GM12878 (cell line): ENCODE results near the gene COQ9. TPM values are rescaled to one million over a fixed set of nuclear protein-coding genes. Genes with fewer than 3 reads are reported as not detected.

ENCODE experiments used
- ATAC-seq: fragments of 200-7000 bp; cut with Tn5 transposase; 3 replicates; pipeline ENCODE4 v1.9.1; 2020; ENCODE audit warnings: mild to moderate bottlenecking, moderate library complexity
- BruUV-seq: library from RNA; stranded (reverse); fragments of 400-500 nt; replicated peaks from 2 replicates; lab custom pipeline; 2021; lab: Mats Ljungman, UMichigan
- CTCF ChIA-PET: fragments of 300-600 bp; sonication (Branson Sonifier 250); formaldehyde crosslinking; extraction: SDS; loops from one replicate; lab custom pipeline; 2021; ENCODE audit warnings: inconsistent platforms; lab: Yijun Ruan, JAX
- POLR2A ChIA-PET: fragments of 350-600 bp; formaldehyde crosslinking; extraction: SDS; loops from one replicate; lab custom pipeline; 2021; ENCODE audit warnings: inconsistent platforms; lab: Charles Lee
- RAD21 ChIA-PET: fragments of 300-600 bp; sonication (Branson Sonifier 250); formaldehyde crosslinking; loops from one replicate; lab custom pipeline; 2023; ENCODE audit warnings: antibody characterized with exemption; ENCODE audit not compliant: unreplicated experiment; lab: Charles Lee
- SMC1A ChIA-PET: fragments of 300-600 bp; sonication (Branson Sonifier 250); formaldehyde crosslinking; loops from one replicate; lab custom pipeline; 2023; ENCODE audit not compliant: unreplicated experiment, uncharacterized antibody; lab: Charles Lee
- DNase-seq: peaks from one replicate; pipeline ENCODE4 v3.0.0-alpha.2; 2011; ENCODE audit warnings: low read depth, low spot score
- FAIRE-seq: peaks from 3 replicates; lab custom pipeline; 2011; peaks lifted over from hg19 to GRCh38; lab: Jason Lieb, UNC
- H2AFZ ChIP-seq: 2 replicates; pipeline ENCODE4 v1.6.0; 2011; ENCODE audit warnings: low read depth, low read length, control low read depth; ENCODE audit not compliant: control insufficient read depth
- H3K27ac ChIP-seq: 2 replicates; pipeline ENCODE4 v1.5.1; 2011; ENCODE audit warnings: control low read depth; ENCODE audit not compliant: control insufficient read depth, insufficient read depth
- H3K27me3 ChIP-seq, 2 experiments: replicated peaks in 1 of 2; 2 replicates each; pipeline versions ENCODE4 v1.6.0 to v1.6.1; 2011; ENCODE audit warnings: low read length in 1 of 2; ENCODE audit not compliant: control insufficient read depth in 2 of 2, insufficient read depth in 2 of 2
- H3K36me3 ChIP-seq, 2 experiments: 2 replicates each; pipeline ENCODE4 v1.5.1; 2011; ENCODE audit warnings: low read length in 1 of 2; ENCODE audit not compliant: control insufficient read depth in 2 of 2, insufficient read depth in 2 of 2
- H3K4me1 ChIP-seq: 2 replicates; pipeline ENCODE4 v1.6.1; 2011; ENCODE audit warnings: mild to moderate bottlenecking, low read length, moderate library complexity, mixed read lengths; ENCODE audit not compliant: control insufficient read depth, insufficient read depth
- H3K4me2 ChIP-seq: 2 replicates; pipeline ENCODE4 v1.6.0; 2011; ENCODE audit warnings: control low read depth; ENCODE audit not compliant: control insufficient read depth, insufficient read depth
- H3K4me3 ChIP-seq: fragments of 200-600 bp; sonication (generic); 2 replicates; pipeline ENCODE4 v1.5.1; 2016
- H3K79me2 ChIP-seq: 2 replicates; pipeline ENCODE4 v1.6.0; 2011; ENCODE audit warnings: low read length; ENCODE audit not compliant: control insufficient read depth, insufficient read depth
- H3K9ac ChIP-seq: 2 replicates; pipeline ENCODE4 v1.8.0; 2011; ENCODE audit warnings: low read length, control low read depth, mixed read lengths; ENCODE audit not compliant: control insufficient read depth, insufficient read depth
- H3K9me3 ChIP-seq: replicated peaks from 3 replicates; pipeline ENCODE4 v1.5.1; 2011; ENCODE audit warnings: mild to moderate bottlenecking, low read length; ENCODE audit not compliant: control insufficient read depth, insufficient read depth
- H4K20me1 ChIP-seq: 2 replicates; pipeline ENCODE4 v1.6.0; 2011; ENCODE audit not compliant: control insufficient read depth, insufficient read depth
- ATF3 ChIP-seq: IDR thresholded peaks from 2 replicates; pipeline ENCODE4 v1.6.1; 2011; ENCODE audit warnings: low read depth, mild to moderate bottlenecking, low read length, moderate library complexity, borderline replicate concordance; ENCODE audit errors: extremely low read depth
- EED ChIP-seq: sonication (generic); IDR thresholded peaks from 2 replicates; pipeline ENCODE4 v1.6.1; 2016; ENCODE audit warnings: antibody characterized with exemption, low read depth
- EGR1 ChIP-seq, 2 experiments: IDR thresholded peaks; 1 replicate in 1 of 2; 2 replicates in 1 of 2; pipeline ENCODE4 v1.6.1; 2011 to 2012; ENCODE audit warnings: low read depth in 2 of 2, low read length in 2 of 2, borderline replicate concordance in 1 of 2, mild to moderate bottlenecking in 1 of 2, moderate library complexity in 1 of 2
- ELK1 ChIP-seq: IDR thresholded peaks from 2 replicates; pipeline ENCODE4 v1.6.1; 2012; ENCODE audit warnings: low read depth, low read length, improper control_type of control experiment
- HDGF ChIP-seq: fragments of 450-650 bp; IDR thresholded peaks from 2 replicates; pipeline ENCODE4 v1.6.1; 2016; ENCODE audit warnings: antibody characterized with exemption
- IRF4 ChIP-seq: IDR thresholded peaks from 2 replicates; pipeline ENCODE4 v1.6.1; 2011; ENCODE audit warnings: low read depth, low read length
- IRF5 ChIP-seq: fragments of 450-650 bp; IDR thresholded peaks from 2 replicates; pipeline ENCODE4 v1.6.1; 2017; ENCODE audit warnings: borderline replicate concordance
- JUNB ChIP-seq: IDR thresholded peaks from 2 replicates; pipeline ENCODE4 v1.6.1; 2016; ENCODE audit warnings: antibody characterized with exemption, mild to moderate bottlenecking
- JUND ChIP-seq: IDR thresholded peaks from 2 replicates; pipeline ENCODE4 v1.6.1; 2012; ENCODE audit warnings: low read depth, mild to moderate bottlenecking, low read length, improper control_type of control experiment, moderate library complexity
- MAX ChIP-seq: IDR thresholded peaks from 2 replicates; pipeline ENCODE4 v1.6.1; 2012; ENCODE audit warnings: low read depth, low read length, improper control_type of control experiment
- NR2C1 ChIP-seq: fragments of 450-650 bp; IDR thresholded peaks from 2 replicates; pipeline ENCODE4 v1.6.1; 2017; ENCODE audit warnings: antibody characterized with exemption, mild to moderate bottlenecking, moderate library complexity
- PKNOX1 ChIP-seq: fragments of 450-650 bp; IDR thresholded peaks from 2 replicates; pipeline ENCODE4 v1.6.1; 2016; ENCODE audit warnings: mild to moderate bottlenecking
- RELB ChIP-seq: fragments of 450-650 bp; IDR thresholded peaks from 2 replicates; pipeline ENCODE4 v1.6.1; 2017; ENCODE audit warnings: low read depth, mild to moderate bottlenecking, moderate library complexity
- SMC3 ChIP-seq: IDR thresholded peaks from 2 replicates; pipeline ENCODE4 v1.6.1; 2011; ENCODE audit warnings: low read length, improper control_type of control experiment, borderline replicate concordance
- STAT1 ChIP-seq: fragments of 450-650 bp; conservative IDR thresholded peaks from 2 replicates; pipeline ENCODE4 v1.6.1; 2014; ENCODE audit warnings: antibody characterized with exemption, mild to moderate bottlenecking
- TBL1XR1 ChIP-seq: IDR thresholded peaks from 2 replicates; pipeline ENCODE4 v1.6.1; 2012; ENCODE audit warnings: low read depth, low read length, improper control_type of control experiment
- TCF12 ChIP-seq: IDR thresholded peaks from 2 replicates; pipeline ENCODE4 v1.6.1; 2011; ENCODE audit warnings: low read depth, mild to moderate bottlenecking, low read length
- WGBS: methylation state at CpG from one replicate; pipeline ENCODE4 v1.1.6; 2016; ENCODE audit warnings: low lambda C conversion rate; ENCODE audit not compliant: insufficient replicate concordance, insufficient coverage; ENCODE audit errors: missing lambda C conversion rate; 5-methylcytosine and 5-hydroxymethylcytosine counted together
- in situ Hi-C: fragments of 300-500 bp; cut with MboI; formaldehyde crosslinking; loops from 9 replicates; pipeline ENCODE4 v1.14.3; 2018; ENCODE audit warnings: mixed read lengths
- intact Hi-C: fragments of 100-400 bp; cut with micrococcal nuclease; formaldehyde crosslinking; loops from one replicate; pipeline ENCODE4 v1.14.2; 2022; ENCODE audit not compliant: unreplicated experiment
- polyA plus RNA-seq, 11 experiments: library from polyadenylated mRNA; depleted of rRNA in 4 of 11; unstranded in 6 of 11; stranded (reverse) in 5 of 11; fragments of >200 nt; fragmentation: Nextera tagmentation in 4 of 11; fragmentation: Illumina TruSeq in 1 of 11; extraction: Ambion mirVana in 4 of 11; extraction: Trizol in 1 of 11; gene quantifications; 1 replicate in 1 of 11; 2 replicates in 10 of 11; pipeline versions ENCODE4 v1.2.1 to v1.2.3, GENCODE V29; 2011 to 2016; ENCODE audit warnings: inconsistent platforms in 2 of 11, missing spikeins in 2 of 11, low read depth in 1 of 11
- total RNA-seq, 4 experiments: library from RNA; depleted of rRNA in 3 of 4; stranded (reverse); fragments of >200 nt in 3 of 4; fragmentation: Illumina TruSeq in 1 of 4; extraction: Trizol in 1 of 4; gene quantifications; 2 replicates each; pipeline versions ENCODE4 v1.2.1 to v1.2.3, GENCODE V29; 2013 to 2021

The COQ9 gene
- total and polyA plus RNA-seq, 10 of the 15 experiments (the other 5 are each of a cell fraction or from before 2014, with no cell fraction given), result 24.1 to 79.7 (median 50.1) TPM

GRCh38 chr16:57426356-57426755 lies 20.9 kb upstream of the COQ9 start:
- no TSS peak for BruUV-seq
- no peaks in the 10 kb centered on the region for H4K20me1 ChIP-seq
- H3K36me3 ChIP-seq, result peaks cover 9 to 10% of the 10 kb centered on the region in 2 experiments; a peak in 3 of 4 replicates
- no peak overlapping the region for H3K27ac ChIP-seq
- DNase-seq (no peak), ATAC-seq (no peak), FAIRE-seq (no peak)
- CTCF ChIA-PET, result interaction anchor here (0.6 to 10.6 kb wide), 5 partner anchors 8 to 92 kb away, joined by 3 to 174 read pairs (median 3); no protein-coding TSS in a partner anchor
- in situ Hi-C loops, result no loop called here
- no peaks in the 10 kb centered on the region for H3K9me3 ChIP-seq
- no peaks in the 10 kb centered on the region for H3K4me1 ChIP-seq
- intact Hi-C loops, result no loop called here
- H3K4me2 ChIP-seq, result no peak overlapping the region
- SMC1A ChIA-PET, result interaction anchor here (0.9 to 1.3 kb wide), 2 partner anchors 9 to 123 kb away, joined by 4 to 5 read pairs; no protein-coding TSS in a partner anchor
- no peak overlapping the region for H2AFZ ChIP-seq
- RAD21 ChIA-PET, result interaction anchor here (1.5 kb wide), 1 partner anchor 10 kb away, joined by 4 read pairs; no protein-coding TSS in a partner anchor
- H3K79me2 ChIP-seq, result no peaks in the 10 kb centered on the region
- no peak overlapping the region for H3K9ac ChIP-seq
- POLR2A ChIA-PET, result no interaction called here
- H3K4me3 ChIP-seq, result no peak overlapping the region
- H3K27me3 ChIP-seq, result no peaks in the 10 kb centered on the region
- 99% methylated on average over 7 of the region's 7 CpGs for WGBS
- TF ChIP-seq STAT1 (no peak), SMC3 (no peak), ELK1 (no peak), JUNB (no peak), EGR1 (IDR thresholded peaks at IDR 0.05; ENCODE audit: borderline replicate concordance in 1 of 2, low read depth in 2 of 2, low read length in 2 of 2) (no peak), EED (no peak), NR2C1 (no peak), JUND (no peak), TBL1XR1 (no peak), ATF3 (no peak), MAX (no peak), PKNOX1 (no peak), TCF12 (no peak), IRF5 (no peak), RELB (no peak), HDGF (no peak), IRF4 (no peak)
